HG03159 (cell line): ENCODE results near the gene ZNF655.
"Not testable (repeated sequence)": the region's sequence is repeated elsewhere in the genome, so short reads cannot be mapped to it uniquely, and the experiment has no call there.

Source experiments
- ATAC-seq: cut with Tn5 transposase; IDR thresholded peaks from one replicate; pipeline ENCODE4 v1.9.1; 2021; ENCODE audit warnings: mild to moderate bottlenecking, moderate library complexity; ENCODE audit not compliant: unreplicated experiment

Gene ZNF655

GRCh38 chr7:99559175-99559915 lies 903 bp downstream of the ZNF655 start:
- ATAC-seq: no peak

- no peak for ATAC-seq
These were observed 2.6 kb downstream of the ZNF655 start for GRCh38 chr7:99560834-99561736.

GRCh38 chr7:99561737-99562051 lies 3.3 kb downstream of the ZNF655 start:
- no peak for ATAC-seq

- ATAC-seq: no peak
These were observed 3.8 kb downstream of the ZNF655 start for GRCh38 chr7:99562114-99562784.

DNA sequence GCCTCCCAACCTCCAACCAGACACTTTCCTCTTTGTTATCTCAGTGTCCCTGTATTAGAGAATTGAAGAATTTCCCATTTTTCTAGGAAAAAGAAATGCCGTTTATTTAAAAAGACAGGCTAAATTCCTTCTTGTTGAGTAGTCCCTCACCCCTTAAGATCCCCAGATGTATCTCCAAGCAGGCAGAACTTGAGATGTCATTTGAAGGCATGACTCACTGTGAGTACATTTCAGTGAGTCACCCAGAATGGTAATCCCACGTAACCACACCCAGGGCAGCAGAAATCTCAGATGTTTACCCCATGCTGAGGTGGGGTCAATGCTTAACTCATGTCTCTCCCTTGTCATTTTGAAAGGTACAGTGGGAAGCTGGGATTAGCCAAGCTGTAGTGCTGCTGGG lies 4.4 kb downstream of the ZNF655 start:
- no peak for ATAC-seq

- ATAC-seq: no peak
These were observed 5.2 kb downstream of the ZNF655 start for GRCh38 chr7:99563650-99564049.

DNA sequence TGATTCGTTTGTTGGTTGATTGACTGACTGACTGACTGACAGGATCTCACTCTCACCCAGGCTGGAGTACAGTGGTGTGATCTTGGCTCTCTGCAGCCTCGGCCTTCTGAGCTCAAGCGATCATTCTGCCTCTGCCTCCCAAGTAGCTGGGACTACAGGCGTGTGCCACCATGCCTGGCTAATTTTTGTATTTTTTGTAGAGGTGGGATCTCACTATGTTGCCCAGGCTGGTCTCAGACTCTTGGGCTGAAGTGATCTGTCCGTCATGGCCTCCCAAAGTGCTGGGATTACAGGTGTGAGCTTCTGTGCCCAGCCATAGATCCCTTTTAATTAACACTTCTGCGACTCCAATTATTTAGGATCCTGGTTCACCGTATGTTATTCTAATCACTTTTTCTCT lies 10.3 kb downstream of the ZNF655 start:
- ATAC-seq: not testable (repeated sequence)

GRCh38 chr7:99571768-99572167 lies 13.3 kb downstream of the ZNF655 start:
- no peak for ATAC-seq

DNA sequence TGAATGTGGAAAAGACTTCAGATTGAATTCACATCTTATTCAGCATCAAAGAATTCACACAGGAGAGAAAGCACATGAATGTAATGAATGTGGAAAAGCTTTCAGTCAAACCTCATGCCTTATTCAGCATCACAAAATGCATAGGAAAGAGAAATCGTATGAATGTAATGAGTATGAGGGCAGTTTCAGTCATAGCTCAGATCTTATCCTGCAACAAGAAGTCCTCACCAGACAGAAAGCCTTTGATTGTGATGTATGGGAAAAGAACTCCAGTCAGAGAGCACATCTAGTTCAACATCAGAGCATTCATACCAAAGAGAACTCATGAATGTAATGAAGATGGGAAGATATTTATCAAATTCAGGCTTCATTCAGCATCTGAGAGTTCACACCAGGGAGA lies 14.8 kb downstream of the ZNF655 start:
- ATAC-seq: no peak

DNA sequence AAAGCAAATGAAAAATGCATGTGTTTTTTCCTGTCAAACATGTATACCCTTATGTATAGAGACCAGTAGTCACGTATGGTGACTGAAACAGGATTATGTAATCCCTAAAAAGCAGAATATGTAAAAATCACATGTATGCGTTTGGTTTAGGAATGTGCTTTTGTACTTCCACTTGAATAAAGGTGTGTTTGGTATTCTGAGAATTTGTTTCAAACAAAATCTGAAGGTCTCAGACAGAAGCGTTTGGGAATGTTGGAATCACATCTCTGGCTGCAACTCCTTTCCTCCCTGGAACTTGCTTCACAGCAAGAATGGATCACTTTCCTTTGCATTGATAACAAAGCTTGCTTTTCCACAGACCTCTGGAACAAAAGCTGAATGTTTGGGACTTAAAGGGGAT lies 17.8 kb downstream of the ZNF655 start:
- ATAC-seq: no peak

- ATAC-seq: no peak
These were observed 21.0 kb downstream of the ZNF655 start for GRCh38 chr7:99579281-99579955.

DNA sequence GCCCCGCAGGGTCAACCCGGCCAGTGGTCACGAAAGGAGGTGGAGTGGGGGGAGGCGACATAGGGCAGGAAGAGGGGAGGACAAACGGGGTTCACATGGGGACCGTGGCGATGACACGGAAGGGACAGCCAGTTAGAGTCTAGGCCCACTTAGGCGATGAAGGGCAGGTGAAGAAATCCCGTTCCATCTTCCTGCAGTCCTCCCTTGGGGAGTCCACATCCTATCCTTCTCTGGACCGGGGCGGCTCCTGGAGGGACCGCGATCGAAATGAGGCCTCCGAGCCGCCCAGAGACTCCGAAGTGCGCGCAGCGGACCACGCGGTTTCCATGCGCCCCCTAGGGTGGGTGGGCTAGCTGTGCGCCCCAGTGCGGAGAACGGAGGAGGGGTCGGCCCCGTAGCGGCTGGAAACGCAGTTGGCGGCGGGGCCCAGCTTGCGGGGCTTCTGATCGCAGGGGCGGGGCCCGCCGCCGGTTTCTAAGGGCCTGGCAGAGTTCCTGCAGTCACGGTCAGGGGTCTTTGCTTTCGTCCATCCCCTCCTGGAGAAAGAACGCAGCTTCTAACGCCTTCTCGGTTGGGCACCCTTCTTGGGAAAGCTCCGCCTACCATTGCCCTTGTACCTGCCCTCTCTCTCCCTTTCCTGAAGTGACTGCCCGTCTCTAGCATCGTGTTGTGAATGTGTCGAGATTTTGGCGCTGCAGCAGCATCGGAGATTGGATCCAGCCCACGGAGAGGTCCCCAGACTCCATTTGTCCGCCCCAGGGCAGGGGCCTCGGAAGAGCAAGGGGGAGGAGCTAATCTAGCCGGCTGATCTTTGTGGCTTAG lies 21.7 kb downstream of the ZNF655 start:
- no peak for ATAC-seq

GRCh38 chr7:99580778-99581332 lies 22.4 kb downstream of the ZNF655 start:
- ATAC-seq: not testable (repeated sequence)

- ATAC-seq: no peak
These were observed 30.4 kb downstream of the ZNF655 start for GRCh38 chr7:99588868-99589267.

- no peak for ATAC-seq
These were observed 36.7 kb downstream of the ZNF655 start for GRCh38 chr7:99594948-99595745.

DNA sequence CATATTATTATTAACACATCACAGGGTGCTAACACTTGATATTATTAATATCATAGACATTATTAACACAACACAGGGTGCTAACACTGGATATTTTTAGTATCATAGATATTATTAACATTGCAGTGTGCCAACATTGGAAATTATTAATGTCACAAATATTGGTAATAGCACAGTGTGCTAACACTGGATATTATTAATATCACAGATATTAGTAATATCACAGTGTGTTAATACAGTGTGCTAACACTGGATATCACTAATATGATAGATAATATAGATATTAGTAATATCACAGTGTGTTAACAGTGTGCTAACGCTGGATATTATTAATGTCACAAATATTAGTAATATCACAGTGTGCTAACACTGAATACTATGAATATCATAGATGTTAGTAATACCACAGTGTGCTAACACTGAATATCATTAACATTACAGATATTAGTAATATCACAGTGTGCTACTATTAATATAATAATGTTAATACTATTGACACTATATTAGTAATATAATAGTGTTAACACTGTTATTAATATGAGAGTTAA lies 38.0 kb downstream of the ZNF655 start:
- no peak for ATAC-seq

DNA sequence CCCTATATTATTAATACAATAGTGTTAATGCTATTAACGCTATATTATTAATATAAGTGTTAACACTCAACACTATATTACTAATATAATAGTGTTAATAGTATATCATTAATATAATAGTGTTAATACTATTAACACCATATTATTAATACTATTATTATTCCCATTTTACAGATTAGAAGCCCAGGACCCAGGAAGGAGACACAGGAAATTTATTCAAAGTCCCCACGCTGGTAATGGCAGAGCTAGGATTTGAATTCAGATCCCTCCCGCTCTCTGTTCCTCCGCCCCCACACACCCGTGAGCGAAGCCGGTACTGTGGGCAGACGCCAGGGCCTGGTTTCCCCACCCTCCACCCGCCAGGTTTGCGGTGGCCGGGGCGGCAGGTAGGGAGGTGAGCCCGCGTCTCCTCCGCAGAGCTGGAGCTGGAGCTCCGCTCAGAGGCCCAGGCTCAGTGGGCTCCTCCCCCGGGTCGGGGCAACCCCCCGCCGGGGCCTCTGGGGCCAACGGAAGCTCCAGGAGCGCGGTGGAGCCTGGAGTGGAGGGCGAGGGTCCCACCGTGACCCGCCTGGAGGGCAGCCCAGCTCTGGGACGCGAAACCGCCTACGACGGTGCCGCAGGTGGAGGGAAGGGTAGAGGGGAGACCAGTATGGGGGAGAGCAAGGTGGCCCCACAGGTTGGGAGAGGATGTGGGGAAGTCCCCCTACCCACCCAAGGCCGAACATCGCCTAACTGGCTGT lies 39.5 kb downstream of the ZNF655 start, which contains the start of gene TMEM225B:
TSS of gene TMEM225B (plus strand) at position 506 of the 740 bp plus-strand sequence. CDS start 6,122 bp downstream, outside the sequence.
- no peak for ATAC-seq

- no peak for ATAC-seq
These were observed 41.4 kb downstream of the ZNF655 start for GRCh38 chr7:99599836-99600235.
